ENCODE results near the gene NR3C2.
"Not testable (repeated sequence)": the region's sequence is repeated elsewhere in the genome, so short reads cannot be mapped to it uniquely, and the experiment has no call there.

NR3C2 gene

DNA sequence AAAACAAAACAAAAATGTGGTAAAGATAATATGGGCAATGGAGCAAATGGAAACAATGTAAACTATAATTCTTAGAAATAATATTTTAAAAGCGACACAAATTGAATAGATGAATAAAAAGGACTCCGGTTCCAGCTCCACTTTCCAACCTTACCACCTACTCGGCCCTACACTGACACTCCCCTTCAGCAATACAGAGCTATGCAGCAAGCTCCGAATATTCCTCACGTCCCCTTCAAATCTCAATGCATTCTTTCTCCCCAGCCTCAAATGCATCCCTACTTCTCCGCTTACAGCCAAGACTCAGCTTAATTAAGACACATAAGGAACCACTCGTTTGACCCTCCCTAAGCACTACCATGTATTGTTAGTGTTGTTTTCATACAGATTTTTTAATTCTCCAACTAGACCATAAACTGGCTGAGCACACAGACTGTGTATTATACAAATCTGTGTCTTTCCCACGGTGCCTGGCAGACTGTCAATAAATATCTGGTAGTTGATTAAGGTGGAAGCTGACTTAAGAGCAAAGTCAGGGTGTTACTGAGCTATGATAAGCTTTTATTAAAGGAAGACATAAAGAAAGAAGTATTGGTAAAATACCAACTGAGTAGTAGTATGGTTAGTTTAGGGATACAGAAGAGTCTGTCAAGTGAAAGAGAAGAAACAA, 219.1 kb downstream of the NR3C2 start:
- no peak for DNase-seq (ENCODE audit: low read depth in 2 of 2)

DNA sequence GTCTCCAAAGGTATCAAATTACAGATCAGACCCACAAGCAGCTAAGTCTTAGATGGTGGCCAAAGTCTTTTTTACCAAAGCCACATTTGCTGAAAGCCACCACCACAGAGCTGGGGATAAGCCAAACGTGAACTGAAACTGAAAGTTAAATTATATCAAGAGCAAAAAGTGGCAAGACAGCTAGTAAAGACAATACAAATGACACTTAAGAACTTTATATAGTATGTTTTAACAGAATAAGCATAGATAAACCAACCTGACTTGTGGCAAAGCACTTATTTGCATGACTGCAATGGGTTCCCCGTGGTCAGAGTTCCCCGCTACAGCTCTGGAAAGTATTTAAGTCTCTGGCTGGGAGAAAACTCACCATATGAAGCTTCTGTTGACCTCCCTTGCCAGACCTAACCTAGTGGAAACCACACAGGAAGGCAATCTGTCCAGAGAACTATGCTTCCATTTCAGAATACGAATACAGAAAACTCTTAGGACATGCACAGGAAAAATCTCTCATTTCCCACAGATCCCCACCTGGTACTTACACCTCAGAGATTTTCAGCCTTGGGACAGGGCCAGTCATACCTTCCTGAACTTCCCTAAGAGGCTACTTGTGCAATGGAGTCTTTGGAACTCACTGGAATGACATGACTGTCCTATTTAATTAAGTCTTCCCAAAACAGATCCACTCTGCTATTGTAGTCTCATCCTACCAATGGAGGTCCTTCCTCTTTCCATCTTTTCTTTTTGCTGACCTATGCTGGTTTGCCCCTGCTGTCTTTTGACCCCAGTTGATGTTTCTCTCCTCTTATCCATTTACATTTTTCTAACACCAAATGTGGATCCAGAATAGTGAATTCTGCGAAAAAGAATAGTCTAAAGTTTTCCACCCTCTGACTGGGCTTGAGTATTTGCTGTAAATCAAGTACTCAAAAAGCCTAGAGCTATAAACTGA, 225.1 kb downstream of the NR3C2 start:
- no peak for DNase-seq (ENCODE audit: low read depth in 2 of 2)

DNA sequence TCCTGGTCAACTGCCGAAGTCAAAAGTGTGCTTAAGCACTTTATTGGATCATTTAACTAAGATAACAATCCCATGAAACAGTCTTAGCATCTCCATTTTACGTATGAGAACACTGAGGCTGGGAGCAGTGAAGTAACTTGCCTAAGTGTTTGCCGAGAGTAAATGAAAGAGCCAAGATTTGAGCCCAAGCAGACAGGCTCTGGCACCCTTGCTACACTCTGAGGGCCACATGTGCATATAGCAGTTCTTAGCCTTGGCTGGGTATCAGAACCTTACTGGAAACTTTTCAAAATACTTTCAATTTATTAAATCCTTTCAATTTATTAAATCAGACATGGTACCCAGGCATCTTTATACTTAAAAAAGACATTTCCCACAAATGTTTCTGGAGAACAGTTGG, 225.9 kb downstream of the NR3C2 start:
- no peak for DNase-seq (ENCODE audit: low read depth in 2 of 2)

DNA sequence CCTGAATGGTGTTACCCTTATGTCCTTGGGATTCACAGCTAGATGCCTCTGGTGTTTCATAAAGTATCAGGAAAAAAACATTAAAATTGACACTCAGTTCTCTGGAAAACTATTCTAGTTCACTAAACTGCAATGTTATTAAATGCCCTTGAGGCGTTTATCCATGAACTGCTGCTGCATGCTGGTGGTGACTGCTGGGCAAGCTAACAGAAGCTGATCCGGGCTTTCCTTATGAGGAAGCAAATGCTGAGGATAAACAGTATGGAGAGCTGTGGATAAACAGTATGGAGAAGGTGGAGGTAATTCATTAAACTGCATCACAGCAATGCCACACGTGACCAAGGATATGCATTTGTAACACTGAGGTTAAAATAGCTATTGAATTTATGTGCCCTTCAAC, 227.0 kb downstream of the NR3C2 start:
- no peak for DNase-seq (ENCODE audit: low read depth in 2 of 2)

DNA sequence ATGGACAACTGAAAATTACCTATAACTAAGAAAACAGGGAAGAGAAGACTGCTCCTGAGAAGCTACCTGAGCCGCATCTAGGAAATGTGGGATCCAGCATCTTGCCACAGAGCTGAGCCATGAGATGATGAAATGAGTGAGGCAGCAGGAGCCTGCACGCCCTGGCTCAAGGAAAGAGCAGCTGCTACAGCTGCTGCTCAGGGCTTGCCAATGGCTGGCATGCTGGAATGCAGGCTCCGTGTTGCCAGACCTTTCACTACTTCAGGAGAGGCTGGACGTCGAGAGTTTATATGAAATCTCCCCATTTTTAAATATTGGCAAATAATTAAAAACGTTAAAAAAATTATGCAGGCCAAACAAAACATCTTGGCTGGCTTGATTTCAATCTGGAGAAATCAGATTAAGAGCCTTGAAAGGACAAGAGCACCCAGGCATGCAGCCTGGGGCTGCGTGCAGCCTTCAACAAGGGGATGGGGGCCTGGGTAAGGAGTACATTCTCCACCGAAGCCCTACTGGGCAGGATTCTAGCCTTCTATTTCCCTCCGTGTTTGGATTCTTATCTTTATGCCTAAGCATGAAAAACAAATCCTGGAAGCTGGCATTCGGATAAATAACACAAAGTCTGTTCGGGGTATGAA, 227.6 kb downstream of the NR3C2 start:
- DNase-seq (ENCODE audit: low read depth in 2 of 2), result no peak

DNA sequence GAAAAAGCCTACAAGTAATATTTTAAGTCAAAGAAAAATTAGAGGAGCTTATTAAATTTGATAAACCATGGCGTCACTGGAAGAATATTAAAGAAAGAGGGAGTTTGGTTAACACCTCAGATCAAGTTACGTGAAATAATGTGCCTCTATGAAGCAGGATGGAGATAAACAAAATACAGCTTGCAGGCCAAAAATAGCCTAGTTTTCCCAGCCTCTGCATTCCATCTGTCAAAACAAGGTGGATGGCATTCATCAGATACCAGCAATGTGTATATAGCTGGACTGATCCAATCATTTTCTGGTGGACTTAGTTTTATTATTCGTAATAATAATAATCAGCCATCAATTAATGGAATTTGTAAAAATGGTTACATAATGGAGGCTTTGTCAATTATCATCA, 230.7 kb downstream of the NR3C2 start:
- DNase-seq (ENCODE audit: low read depth in 2 of 2), result no peak

DNA sequence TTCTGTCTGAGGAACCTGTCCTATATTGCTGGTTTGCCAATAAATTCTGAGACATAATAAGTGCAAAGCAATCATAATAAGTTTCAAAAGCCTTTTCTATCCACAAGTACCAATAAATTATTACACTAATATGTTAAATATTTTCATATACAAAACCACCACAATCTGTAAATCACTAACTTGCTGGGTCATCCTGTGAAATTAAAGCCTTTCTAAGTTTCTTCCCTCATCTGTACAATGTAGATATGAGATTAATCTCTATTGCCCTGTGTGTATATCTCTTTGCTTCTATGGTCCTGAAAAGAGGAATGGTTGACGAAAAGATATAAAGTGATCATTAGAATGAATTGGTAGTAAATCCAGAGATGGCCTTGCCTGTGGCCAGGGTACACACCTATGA, 231.6 kb downstream of the NR3C2 start:
- DNase-seq (ENCODE audit: low read depth in 2 of 2), result no peak

DNA sequence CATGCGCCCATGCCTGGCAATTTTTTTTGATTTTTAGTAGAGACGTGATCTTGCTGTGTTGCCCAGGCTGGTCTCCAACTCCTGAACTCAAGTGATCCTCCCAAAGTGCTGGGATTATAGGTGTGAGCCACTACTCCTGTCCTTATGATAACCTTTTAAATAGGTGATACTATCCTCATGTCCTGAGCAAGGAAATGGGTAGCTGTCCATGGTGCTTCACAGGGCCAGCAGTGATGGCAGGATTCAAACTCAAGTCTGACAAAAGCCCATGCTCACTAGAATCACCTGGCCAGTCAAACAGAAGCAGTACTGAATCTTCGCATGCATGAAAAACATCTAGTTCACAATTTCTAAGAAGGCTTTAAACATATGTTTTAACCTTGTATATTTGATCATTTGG, 235.1 kb downstream of the NR3C2 start:
- DNase-seq (ENCODE audit: low read depth in 2 of 2), result no peak

DNA sequence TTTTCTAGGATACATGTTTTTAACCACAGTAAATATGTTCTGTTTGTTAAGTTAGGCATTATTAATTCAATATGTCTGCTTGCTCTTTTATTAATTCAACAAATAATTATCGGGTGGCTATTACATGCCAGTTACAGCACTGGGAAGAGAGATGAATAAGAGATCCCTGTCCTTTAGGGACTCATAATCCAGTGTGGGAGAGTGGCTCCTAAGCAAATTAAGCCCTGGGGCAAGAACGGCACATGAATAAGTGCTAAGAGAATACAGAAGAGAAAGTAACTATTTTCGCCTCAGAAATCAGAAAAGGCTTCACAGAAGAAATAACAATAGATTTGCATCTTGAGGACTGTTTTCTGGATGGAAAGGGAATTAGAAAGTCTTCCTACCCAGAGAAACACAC, 236.7 kb downstream of the NR3C2 start:
- no peak for DNase-seq (ENCODE audit: low read depth in 2 of 2)

DNA sequence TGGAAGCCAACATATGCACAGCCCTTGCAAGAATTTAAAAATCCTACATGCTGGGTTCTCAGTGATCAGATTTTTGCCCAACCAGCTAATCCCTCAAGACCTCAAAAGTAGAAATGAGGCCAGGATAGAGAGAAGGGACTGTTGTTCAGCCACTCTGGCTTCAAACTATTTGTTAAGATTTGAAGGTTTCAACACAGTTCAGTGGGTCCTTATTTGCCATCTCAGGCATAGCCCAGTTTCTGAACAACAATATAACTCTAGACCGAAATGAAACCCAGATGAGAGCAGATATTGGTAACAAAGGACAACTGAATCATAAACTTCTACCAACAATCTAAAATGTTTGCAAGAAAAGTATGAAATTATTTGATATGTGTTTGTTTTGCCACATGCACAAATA, 237.3 kb downstream of the NR3C2 start:
- no peak for DNase-seq (ENCODE audit: low read depth in 2 of 2)

DNA sequence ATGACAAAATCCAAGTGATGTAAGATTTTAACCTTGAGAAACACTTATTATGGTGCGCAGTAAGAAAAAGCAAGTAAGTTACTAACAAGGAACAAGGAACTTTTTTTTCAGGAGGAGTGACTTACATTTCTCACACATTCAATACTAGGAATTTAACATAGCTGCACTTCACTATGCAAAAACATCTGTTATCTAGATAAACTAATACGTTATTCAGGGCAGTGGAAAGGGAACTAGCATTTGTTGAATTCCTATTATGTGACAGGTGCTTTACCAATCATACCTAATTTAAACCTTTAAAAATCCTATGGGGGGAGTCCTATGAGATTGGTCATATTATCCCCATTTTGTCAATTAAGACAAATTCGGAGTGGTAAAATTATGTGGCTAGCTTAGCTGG, 238.0 kb downstream of the NR3C2 start:
- no peak for DNase-seq (ENCODE audit: low read depth in 2 of 2)

DNA sequence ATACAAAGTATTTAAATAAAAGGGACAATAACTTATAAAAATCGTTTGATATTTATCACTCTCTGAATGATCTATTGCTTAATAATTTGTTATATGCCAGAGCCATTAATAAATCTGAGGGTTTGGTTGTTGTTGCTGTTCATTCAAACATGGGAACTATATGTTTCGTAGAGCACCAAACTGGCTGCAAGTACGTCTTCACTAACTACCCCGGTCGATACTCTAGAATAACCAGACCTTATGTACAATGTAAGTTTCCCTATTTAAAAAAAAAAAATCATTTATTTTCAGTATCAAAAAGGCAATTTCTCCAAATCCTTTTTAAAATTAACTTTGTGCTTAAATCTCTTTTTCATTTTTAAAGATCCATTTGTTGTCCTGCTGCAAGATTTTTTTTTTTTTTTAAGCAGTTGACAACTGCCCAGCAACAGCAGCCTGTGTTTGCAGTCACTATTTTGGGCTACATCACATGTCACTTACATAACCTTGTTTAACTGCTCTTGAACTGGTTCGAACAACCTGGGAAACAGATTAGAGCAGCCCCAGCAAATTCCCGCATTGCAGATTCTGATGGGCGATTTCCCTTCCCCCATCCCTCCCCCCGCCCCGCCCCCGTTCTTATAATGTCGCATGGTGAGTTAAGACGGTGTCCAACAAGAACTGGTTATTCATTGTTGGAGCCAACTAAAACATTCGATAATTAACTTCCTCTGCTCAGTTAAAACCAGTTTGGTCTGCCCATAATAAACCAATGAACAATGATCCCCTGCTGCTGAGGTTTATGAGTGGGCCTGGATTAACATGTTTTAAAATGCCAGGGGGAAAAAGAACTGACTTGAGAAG, 238.9 kb downstream of the NR3C2 start:
- DNase-seq (ENCODE audit: low read depth in 2 of 2), result no peak

DNA sequence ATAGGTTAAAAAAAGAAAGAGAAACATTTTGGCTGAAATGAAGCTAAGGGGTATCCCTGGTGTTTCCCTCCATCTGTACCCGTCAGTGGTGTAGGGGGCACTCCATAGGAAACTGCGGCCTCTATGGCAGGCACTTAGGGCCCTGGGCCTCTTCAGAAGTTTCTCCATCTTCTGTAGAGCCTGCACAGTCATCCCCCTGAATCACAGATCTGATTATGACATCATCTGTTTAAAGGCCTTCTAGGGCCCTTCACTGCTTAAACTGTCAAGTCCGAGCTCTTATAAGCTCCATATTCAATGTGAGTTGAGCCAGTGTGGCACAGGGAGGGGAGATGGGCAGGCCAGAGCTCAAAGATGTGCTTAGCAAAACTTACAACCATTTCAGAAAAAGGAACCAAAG, 241.3 kb downstream of the NR3C2 start:
- no peak for DNase-seq (ENCODE audit: low read depth in 2 of 2)

DNA sequence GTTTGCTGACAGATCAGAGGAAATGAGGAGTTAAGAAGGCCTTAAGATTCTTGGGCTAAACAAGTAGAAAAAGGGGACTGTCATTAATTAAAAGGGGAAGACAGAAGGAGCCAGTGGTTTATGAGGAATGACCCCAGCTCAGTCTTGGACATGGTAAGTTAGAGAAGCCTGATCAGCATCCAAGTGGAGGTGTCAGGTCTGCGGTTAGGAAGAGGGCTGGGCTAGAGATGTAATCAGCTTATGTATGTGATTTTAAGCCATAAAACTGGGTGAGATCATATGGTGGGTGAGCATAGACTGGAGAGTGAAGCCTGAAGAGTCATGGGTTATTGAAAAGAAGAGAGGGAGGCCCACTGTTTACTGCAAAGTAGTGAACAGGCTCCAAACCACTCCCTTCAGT, 246.1 kb downstream of the NR3C2 start:
- DNase-seq (ENCODE audit: low read depth in 2 of 2), result no peak

DNA sequence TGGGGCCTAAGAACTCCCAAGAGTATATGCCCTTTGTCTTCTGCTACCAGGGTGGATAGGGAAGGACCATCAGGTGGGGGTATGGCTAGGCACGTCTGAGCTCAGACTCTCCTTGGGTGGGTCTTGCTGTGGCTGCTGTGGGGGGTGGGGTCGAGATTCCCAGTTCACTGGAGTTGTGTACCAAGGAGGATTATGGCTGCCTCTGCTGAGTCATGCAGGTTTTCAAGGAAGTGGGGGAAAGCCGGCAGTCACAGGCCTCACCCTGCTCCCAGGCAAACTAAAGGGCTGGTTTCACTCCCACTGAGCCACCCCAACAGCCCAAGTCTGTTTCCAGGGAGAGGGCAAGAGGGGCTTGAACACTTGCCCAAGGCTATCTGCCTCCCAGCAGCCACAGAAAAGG, 249.7 kb downstream of the NR3C2 start:
- DNase-seq (ENCODE audit: low read depth in 2 of 2), result no peak

DNA sequence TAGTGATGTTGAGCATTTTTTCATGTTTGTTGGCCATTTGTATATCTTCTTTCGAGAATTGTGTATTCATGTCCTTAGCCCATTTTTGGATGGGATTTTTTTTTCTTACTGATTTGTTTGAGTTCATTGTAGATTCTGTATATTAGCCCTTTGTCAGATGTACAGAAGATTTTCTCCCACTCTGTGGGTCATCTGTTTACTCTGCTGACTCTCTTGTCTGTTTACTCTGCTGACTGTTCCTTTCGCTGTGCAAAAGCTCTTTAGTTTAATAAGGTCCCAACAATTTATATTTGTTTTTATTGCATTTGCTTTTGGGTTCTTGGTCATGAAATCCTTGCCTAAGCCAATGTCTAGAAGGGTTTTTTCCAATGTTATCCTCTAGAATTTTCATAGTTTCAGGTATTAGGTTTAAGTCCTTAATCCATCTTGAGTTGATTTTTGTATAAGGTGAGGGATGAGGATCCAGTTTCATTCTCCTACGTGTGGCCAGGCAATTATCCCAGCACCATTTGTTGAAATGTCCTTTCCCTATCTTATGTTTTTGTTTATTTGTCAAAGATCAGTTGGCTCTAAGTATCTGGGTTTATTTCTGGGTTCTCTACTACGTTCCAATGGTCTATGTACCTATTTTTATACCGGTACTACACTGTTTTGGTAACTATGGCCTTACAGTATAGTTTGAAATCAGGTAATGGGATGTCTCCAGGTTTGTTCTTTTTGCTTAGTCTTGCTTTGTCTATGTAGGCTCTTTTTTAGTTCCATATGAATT, 254.6 kb downstream of the NR3C2 start:
- not testable (repeated sequence) for DNase-seq (ENCODE audit: low read depth in 2 of 2)

DNA sequence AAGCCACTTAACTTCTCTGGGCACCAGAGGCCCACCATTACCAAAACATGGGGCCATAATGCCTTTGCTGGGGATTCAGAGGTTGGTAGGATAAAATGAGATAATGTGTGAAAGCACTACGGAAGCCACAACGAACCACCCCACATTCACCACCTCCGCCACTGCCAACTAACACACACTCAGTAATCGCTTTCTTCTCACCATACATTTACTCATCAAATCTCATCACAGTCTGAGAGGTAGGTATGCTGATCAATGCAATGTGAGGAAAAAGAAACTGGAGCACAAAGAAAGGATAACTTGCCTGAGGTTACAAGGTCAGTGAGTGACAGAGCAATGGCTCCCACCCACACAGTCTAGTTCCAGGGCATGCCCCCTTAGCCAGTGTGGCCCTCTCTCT, 257.3 kb downstream of the NR3C2 start:
- DNase-seq (ENCODE audit: low read depth in 2 of 2), result no peak

DNA sequence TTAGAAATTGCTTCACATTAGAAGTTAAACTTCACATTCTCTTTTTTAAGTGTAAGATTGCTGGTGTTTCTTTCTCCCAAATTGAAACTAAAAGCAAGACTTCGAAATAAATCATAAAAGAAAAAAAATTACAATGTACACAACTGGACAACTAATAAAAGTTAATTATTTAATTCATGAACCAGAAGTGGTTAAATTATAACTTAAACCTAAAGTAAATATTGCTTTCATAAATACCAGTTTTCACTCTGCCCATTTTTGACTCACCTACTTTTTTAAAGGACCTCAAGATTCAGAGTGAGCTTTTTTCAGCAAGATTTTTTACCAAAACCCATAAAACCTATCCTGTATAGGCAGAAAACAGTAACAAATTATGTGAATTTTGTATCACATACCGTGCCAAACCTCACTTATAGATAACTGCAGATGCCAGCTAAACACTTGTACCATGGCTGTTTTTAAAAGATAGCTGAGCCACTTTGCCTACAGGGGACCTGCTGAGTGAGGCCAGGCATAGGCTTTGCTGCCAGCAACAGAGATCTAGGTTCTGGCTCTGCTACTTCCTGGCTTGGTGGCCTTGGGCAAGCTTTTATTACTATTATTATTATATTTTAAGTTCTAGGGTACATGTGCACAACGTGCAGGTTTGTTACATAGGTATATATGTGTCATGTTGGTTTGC, 259.8 kb downstream of the NR3C2 start:
- no peak for DNase-seq (ENCODE audit: low read depth in 2 of 2)

DNA sequence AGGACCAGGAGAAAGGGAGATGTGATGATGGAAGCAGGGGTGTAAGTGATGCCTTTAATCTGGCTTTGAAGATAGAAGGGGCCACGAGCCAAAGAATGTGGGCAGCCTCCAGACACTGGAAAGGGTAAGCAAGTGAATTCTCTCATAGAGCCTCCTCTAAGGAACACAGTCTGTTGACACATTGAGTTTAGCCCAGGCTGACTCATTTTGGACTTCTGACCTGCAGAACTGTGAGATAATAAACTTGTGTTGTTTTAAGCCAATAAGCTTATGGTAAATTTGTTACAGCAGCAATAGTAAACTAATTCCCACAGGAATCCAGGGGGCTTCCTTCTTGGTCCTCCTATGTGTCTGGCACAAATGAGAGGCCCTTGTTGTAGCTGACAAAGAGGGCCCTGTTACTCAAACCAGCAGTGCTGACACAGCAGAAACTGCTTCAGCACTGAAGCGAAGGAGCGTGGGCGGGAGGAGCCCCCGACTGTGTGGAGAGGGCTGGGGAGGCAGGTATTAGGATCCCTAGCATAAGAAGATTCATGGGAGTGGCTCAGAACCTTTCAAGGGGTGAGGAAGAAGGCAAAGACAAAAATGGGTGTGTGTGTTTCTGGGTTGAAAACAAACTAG, 268.7 kb downstream of the NR3C2 start:
- DNase-seq (ENCODE audit: low read depth in 2 of 2), result no peak

DNA sequence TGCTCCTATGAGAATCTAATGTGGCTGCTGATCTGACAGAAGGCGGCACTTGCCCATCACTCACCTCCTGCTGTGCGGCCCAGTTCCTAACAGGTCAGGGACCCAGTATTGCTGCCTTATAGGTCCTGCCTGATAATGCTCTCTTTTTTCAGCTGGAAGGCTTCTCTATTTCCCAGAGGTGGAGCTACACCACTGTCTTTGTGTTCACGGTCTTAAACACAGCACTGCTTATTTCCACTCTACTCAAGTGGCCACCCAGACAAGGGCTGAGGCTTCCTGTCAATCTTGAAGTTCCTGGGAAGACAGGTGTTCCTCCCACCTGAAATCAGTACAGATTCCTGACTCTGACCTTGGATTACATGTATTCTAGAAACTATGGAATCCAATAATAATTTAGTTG, 270.6 kb downstream of the NR3C2 start:
- DNase-seq (ENCODE audit: low read depth in 2 of 2), result no peak
